ENCODE measurements around the gene FPR1. TPM values are rescaled to one million over a fixed set of nuclear protein-coding genes. Genes with fewer than 3 reads are reported as not detected.

Gene FPR1, protein sequence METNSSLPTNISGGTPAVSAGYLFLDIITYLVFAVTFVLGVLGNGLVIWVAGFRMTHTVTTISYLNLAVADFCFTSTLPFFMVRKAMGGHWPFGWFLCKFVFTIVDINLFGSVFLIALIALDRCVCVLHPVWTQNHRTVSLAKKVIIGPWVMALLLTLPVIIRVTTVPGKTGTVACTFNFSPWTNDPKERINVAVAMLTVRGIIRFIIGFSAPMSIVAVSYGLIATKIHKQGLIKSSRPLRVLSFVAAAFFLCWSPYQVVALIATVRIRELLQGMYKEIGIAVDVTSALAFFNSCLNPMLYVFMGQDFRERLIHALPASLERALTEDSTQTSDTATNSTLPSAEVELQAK
- total RNA-seq, result not detected in 2 replicates
- long read RNA-seq, result 0 reads

- Mint-ChIP-seq H3K36me3 (ENCODE audit: insufficient read depth) (no peaks in the 10 kb centered on the region), H3K27me3 (peaks cover 15% of the 10 kb centered on the region), H3K4me3 (ENCODE audit: low read depth) (no peak within 1 kb of the TSS), H3K27ac (no peak within 1 kb of the TSS), H3K9me3 (ENCODE audit: low read depth) (peaks cover 12% of the 10 kb centered on the region), H3K4me1 (ENCODE audit: low read depth) (no peaks in the 10 kb centered on the region)
- no peak for TF ChIP-seq CTCF (IDR thresholded peaks at IDR 0.05; ENCODE audit: unreplicated experiment)
- no peak for DNase-seq (ENCODE audit: low spot score, unreplicated experiment)
Measured at GRCh38 chr19:51751655-51752054, at the start of gene FPR1. Gene FPR1, minus strand, starts transcription at chr19:51751878. Its CDS starts 4,884 bp downstream, at chr19:51746994.

DNA sequence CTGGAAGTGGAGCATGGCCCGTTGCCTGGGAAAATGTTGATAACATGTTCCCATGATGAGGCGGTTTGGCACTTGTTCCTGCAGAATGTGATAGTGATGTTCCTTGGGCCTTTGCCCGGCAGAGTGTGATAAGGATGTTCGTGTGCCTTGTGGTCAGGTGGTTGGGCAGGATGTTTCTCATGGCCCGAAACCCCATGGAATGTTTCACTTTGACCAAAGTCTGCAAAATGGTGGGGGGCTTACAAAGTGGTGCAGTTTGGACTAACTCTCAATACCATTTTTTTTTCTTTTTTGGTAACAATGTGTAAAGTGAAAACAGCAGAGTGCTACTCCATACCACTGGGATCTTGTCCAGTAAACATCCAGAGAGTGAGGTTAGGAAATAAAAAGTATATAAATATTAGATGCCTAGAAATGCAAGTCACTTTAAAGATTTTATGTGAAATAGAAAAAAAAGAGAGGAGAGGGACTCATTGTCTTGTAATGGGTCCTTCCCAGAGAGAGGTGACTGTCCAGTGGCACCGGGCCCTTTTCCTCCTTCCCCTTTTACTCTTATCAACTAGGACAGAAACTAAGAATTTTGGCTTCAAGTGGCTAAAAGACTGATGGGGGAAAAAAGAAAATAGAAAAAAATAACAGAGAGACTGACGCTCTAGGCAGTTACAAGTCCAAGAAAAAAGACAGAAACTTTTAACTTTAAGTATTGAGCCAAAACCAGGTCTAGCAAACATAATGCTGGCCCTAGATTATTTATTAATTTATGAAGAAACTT is 49.0 kb upstream of the FPR1 start:
- no peaks in the 10 kb centered on the region for H3K4me1 Mint-ChIP-seq (ENCODE audit: low read depth)
- no peak overlapping the region for H3K4me3 Mint-ChIP-seq (ENCODE audit: low read depth)
- no peaks in the 10 kb centered on the region for H3K27me3 Mint-ChIP-seq
- peaks cover 27% of the 10 kb centered on the region for H3K9me3 Mint-ChIP-seq (ENCODE audit: low read depth)
- H3K27ac Mint-ChIP-seq, result no peak overlapping the region
- DNase-seq (ENCODE audit: low spot score, unreplicated experiment), result no peak
- H3K36me3 Mint-ChIP-seq (ENCODE audit: insufficient read depth), result peaks cover 2% of the 10 kb centered on the region
- no peak for TF ChIP-seq CTCF (IDR thresholded peaks at IDR 0.05; ENCODE audit: unreplicated experiment)

DNA sequence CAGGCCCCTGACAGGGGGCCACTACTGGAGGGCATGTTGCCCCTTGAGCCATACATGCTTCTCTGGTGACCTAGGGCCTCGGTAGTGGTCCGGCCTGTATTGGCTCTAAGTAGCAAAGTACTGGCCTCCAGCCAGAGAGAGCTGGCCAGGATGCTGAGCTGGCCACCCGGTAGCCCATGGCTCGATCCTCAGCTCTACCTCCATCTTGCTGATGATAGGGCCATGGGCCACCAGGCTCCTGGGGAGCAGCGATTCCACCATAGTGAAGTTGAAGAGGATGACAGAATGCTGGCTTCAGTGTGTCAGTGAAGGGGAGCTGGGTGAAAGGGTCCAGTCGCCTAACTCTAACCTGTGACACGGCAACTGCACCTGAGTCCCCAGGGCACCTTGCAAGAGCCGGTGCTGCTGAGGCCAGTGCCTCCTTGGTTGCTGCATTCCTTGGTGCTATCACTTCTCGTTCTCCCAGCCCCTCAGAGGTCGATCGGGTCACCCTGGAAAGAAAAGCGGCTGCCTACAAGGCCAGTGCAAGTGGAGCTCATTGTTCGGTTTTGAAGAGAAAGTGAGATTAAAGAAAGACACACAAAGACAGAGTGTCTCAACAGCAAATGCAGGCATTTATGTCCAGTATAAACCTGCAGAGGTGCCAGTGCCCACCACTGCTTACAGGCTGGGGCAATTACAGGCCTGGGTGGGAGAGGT is 48.2 kb upstream of the FPR1 start:
- peaks cover 27% of the 10 kb centered on the region for H3K9me3 Mint-ChIP-seq (ENCODE audit: low read depth)
- TF ChIP-seq CTCF (IDR thresholded peaks at IDR 0.05; ENCODE audit: unreplicated experiment), result no peak
- no peak overlapping the region for H3K4me3 Mint-ChIP-seq (ENCODE audit: low read depth)
- H3K36me3 Mint-ChIP-seq (ENCODE audit: insufficient read depth), result peaks cover 2% of the 10 kb centered on the region
- H3K27ac Mint-ChIP-seq, result no peak overlapping the region
- DNase-seq (ENCODE audit: low spot score, unreplicated experiment), result no peak
- no peaks in the 10 kb centered on the region for H3K4me1 Mint-ChIP-seq (ENCODE audit: low read depth)
- H3K27me3 Mint-ChIP-seq, result no peaks in the 10 kb centered on the region

- Mint-ChIP-seq H3K4me3 (ENCODE audit: low read depth) (no peak overlapping the region), H3K27ac (no peak overlapping the region), H3K36me3 (ENCODE audit: insufficient read depth) (no peaks in the 10 kb centered on the region), H3K27me3 (no peaks in the 10 kb centered on the region), H3K9me3 (ENCODE audit: low read depth) (peaks cover 23% of the 10 kb centered on the region), H3K4me1 (ENCODE audit: low read depth) (no peaks in the 10 kb centered on the region)
- no peak for DNase-seq (ENCODE audit: low spot score, unreplicated experiment)
- TF ChIP-seq CTCF (IDR thresholded peaks at IDR 0.05; ENCODE audit: unreplicated experiment), result no peak
Measured at GRCh38 chr19:51799034-51799773, 47.5 kb upstream of the FPR1 start.

All from progenitor cell of endocrine pancreas (in vitro differentiated cells).